Suprapubic skin (tissue), 4 donors: ENCODE results near the gene EPHA2. TPM values are rescaled to one million over a fixed set of nuclear protein-coding genes. Genes with fewer than 3 reads are reported as not detected.

Experiments
- DNase-seq, 2 donors: peaks; one replicate each; pipeline ENCODE4 v3.0.0-alpha.2; 2019; ENCODE audit warnings: low spot score in 2 of 2
- H3K27ac ChIP-seq: fragments of 200-600 bp; sonication (generic); one replicate; pipeline ENCODE4 v1.5.1; 2019
- H3K27me3 ChIP-seq: fragments of 200-600 bp; sonication (generic); one replicate; pipeline ENCODE4 v1.5.1; 2019
- H3K36me3 ChIP-seq: fragments of 200-600 bp; sonication (generic); one replicate; pipeline ENCODE4 v1.5.1; 2019
- H3K4me1 ChIP-seq: fragments of 200-600 bp; sonication (generic); one replicate; pipeline ENCODE4 v1.5.1; 2019
- H3K4me3 ChIP-seq: fragments of 200-600 bp; sonication (generic); one replicate; pipeline ENCODE4 v1.5.1; 2019; ENCODE audit warnings: mild to moderate bottlenecking
- H3K9me3 ChIP-seq: fragments of 200-600 bp; sonication (generic); one replicate; pipeline ENCODE4 v1.5.1; 2019
- EP300 ChIP-seq: sonication (generic); formaldehyde crosslinking; IDR thresholded peaks from one replicate; pipeline ENCODE4 v1.6.1; 2017; ENCODE audit warnings: antibody characterized with exemption
- POLR2A ChIP-seq, 2 donors: fragments of 450-650 bp; IDR thresholded peaks; one replicate each; pipeline ENCODE4 v1.6.1; 2017; ENCODE audit warnings: antibody characterized with exemption in 2 of 2, mild to moderate bottlenecking in 2 of 2, moderate library complexity in 2 of 2
- POLR2AphosphoS5 ChIP-seq, 3 donors: sonication (generic); formaldehyde crosslinking; IDR thresholded peaks; one replicate each; pipeline ENCODE4 v1.6.1; 2017; ENCODE audit warnings: antibody characterized with exemption in 3 of 3
- WGBS: methylation state at CpG from one replicate; pipeline ENCODE4 v1.1.5; 2018; 5-methylcytosine and 5-hydroxymethylcytosine counted together
- total RNA-seq, 4 donors: library from RNA; depleted of rRNA; stranded (reverse); fragments of >200 nt; gene quantifications; one replicate each; pipeline ENCODE4 v1.1.0, GENCODE V29; 2016
- TF ChIP-seq, protein P1 (sequence below), 2 donors: fragments of 200-600 bp in 1 of 2; fragments of 450-650 bp in 1 of 2; sonication (generic) in 1 of 2; IDR thresholded peaks; one replicate each; pipeline ENCODE4 v1.5.1; 2016 to 2019; ENCODE audit warnings: antibody characterized with exemption in 2 of 2, mild to moderate bottlenecking in 1 of 2, moderate library complexity in 1 of 2

The EPHA2 gene
- total RNA-seq, 4 donors from 2014 or later, result 59.0 to 145 (median 104) TPM

DNA sequence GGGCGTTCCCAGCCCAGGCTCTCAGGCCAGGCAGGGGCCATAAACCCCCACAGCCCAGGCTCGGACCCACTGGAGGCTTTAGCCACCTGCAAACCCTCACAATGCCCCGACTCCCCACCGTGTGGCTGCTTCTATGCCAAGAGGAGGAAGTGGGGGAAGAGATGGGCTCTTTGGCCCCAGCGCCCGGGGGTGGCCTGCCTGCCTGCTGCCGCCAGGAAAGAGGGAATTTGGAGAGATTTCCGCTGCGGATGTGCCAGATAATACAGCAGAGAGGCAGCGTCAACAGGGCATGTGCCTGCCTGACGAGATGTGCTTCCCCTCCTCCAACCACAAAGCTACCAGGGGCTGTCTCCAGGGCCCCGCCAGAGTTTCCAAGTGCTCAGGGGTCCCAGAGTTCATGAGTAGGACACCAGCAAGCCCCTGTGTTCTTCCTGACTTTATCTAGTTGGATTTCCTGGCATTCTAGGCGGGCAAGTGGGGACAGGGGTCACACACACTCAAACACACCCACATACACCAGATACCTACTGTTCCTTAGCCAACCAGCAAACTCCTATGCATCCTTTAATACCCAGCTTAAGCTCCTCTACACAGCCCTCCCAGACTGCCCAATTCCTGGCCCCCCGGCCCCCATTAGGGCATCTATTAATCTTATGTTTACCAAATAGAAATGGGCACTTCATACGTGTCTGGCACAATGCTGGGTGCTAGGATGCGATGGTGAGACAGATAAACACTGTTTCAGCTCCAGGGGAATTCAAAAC is 14.1 kb downstream of the EPHA2 start:
- WGBS, result 24% methylated on average over 11 of the region's 16 CpGs
- Histone ChIP-seq H3K27ac (peak overlapping the region; percentile 60), H3K27me3 (no peaks in the 10 kb centered on the region), H3K36me3 (peaks cover 18% of the 10 kb centered on the region), H3K9me3 (no peaks in the 10 kb centered on the region), H3K4me1 (peaks cover 80% of the 10 kb centered on the region), H3K4me3 (no peak overlapping the region)
- TF ChIP-seq EP300 (no peak), POLR2AphosphoS5 (IDR thresholded peaks at IDR 0.05) (no peak), POLR2A (IDR thresholded peaks at IDR 0.05) (no peak)
- TF ChIP-seq, protein P1, sequence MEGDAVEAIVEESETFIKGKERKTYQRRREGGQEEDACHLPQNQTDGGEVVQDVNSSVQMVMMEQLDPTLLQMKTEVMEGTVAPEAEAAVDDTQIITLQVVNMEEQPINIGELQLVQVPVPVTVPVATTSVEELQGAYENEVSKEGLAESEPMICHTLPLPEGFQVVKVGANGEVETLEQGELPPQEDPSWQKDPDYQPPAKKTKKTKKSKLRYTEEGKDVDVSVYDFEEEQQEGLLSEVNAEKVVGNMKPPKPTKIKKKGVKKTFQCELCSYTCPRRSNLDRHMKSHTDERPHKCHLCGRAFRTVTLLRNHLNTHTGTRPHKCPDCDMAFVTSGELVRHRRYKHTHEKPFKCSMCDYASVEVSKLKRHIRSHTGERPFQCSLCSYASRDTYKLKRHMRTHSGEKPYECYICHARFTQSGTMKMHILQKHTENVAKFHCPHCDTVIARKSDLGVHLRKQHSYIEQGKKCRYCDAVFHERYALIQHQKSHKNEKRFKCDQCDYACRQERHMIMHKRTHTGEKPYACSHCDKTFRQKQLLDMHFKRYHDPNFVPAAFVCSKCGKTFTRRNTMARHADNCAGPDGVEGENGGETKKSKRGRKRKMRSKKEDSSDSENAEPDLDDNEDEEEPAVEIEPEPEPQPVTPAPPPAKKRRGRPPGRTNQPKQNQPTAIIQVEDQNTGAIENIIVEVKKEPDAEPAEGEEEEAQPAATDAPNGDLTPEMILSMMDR (IDR thresholded peaks at IDR 0.05), result no peak
- no peak for DNase-seq

DNA sequence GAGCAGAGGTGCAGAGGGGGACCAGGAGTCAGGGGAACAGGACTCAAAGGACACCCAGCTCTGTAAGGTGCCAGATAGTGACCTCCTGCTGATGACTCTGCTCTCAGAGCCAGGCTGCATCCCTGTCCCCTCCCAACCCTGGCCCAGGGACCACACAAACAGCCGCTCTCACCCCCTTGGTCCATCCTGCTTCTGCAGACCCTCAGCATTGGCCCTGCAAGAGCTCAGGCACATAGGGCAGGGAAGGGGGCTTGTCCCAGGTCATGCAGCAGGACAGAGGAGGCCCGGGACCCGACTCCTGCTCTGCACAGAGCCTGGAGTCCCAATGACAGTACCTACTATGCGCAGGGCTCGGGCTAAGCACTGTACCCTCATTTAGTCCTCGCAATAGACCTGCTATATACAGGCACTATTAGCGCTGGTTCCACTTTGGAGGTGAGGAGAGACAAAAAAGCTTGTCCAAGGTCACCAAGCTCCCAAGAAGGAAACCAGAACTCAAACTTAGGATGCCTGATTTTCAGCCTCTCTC is 15.7 kb downstream of the EPHA2 start:
- Histone ChIP-seq H3K4me3 (no peak overlapping the region), H3K36me3 (peaks cover 30% of the 10 kb centered on the region), H3K4me1 (peaks cover 64% of the 10 kb centered on the region), H3K27me3 (no peaks in the 10 kb centered on the region), H3K27ac (peak overlapping the region; percentile 24), H3K9me3 (no peaks in the 10 kb centered on the region)
- 91% methylated on average over 5 of the region's 7 CpGs for WGBS
- no peak for TF ChIP-seq POLR2AphosphoS5 (IDR thresholded peaks at IDR 0.05)
- no peak for TF ChIP-seq EP300
- no peak for TF ChIP-seq POLR2A (IDR thresholded peaks at IDR 0.05)
- TF ChIP-seq, protein P1 (IDR thresholded peaks at IDR 0.05), result no peak
- DNase-seq, result no peak

DNA sequence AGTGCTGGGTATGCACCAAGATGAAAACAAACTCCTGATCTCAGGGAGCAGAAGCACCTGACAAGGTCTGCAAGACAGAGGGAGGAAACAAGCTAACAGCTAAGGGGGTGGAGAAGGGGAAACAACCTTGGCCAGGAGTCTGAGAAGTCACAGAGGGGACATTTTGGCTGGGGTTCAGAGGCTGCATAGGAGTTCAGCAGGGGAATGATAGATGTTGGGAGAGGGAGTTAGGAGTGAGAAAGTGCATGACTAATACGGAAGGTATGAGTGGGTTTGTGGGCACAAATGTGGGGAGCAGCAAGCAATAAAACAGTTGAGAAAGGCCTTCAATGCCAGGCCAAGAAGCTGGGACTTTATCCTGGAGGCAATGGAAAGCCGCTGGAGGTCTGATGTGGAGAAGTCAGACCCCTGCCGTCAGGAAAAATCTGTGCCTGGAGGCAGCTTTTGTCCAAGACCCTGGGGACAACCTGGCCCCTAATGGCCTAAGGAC is 16.4 kb downstream of the EPHA2 start:
- no peak for DNase-seq
- Histone ChIP-seq H3K4me3 (no peak overlapping the region), H3K27me3 (no peaks in the 10 kb centered on the region), H3K9me3 (no peaks in the 10 kb centered on the region), H3K36me3 (peaks cover 36% of the 10 kb centered on the region), H3K27ac (peak overlapping the region; percentile 24), H3K4me1 (peaks cover 57% of the 10 kb centered on the region)
- TF ChIP-seq, protein P1 (IDR thresholded peaks at IDR 0.05), result no peak
- TF ChIP-seq POLR2A (IDR thresholded peaks at IDR 0.05) (no peak), EP300 (no peak), POLR2AphosphoS5 (IDR thresholded peaks at IDR 0.05) (no peak)
- 63% methylated on average over 3 of the region's 3 CpGs for WGBS

DNA sequence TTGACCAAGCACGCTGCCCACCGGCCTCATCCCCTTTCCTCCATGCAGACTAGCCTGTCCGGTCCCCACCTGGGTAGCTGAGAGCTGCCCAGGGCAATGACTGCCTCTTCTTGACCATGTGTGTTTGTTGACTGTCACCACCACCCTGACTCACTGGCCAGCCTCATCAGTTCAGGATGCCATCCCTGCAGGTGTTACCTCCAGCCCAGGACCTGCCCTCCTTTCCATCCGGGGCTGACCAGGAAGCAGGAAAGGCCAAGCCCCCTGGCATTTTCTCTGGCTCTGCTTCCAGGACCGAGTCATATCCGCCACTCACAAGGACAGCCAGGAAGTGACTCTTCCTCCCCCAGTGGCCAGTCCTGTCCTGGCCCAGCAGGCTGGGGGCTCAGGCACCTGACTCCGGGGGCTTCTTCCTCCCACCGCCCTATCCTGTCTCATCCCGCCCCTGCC is 17.1 kb downstream of the EPHA2 start:
- no peak for TF ChIP-seq EP300
- TF ChIP-seq POLR2A (IDR thresholded peaks at IDR 0.05), result no peak
- TF ChIP-seq, protein P1 (IDR thresholded peaks at IDR 0.05), result no peak
- no peak for TF ChIP-seq POLR2AphosphoS5 (IDR thresholded peaks at IDR 0.05)
- 77% methylated on average over 8 of the region's 9 CpGs for WGBS
- Histone ChIP-seq H3K27me3 (no peaks in the 10 kb centered on the region), H3K9me3 (no peaks in the 10 kb centered on the region), H3K36me3 (peaks cover 43% of the 10 kb centered on the region), H3K27ac (no peak overlapping the region), H3K4me3 (no peak overlapping the region), H3K4me1 (peaks cover 50% of the 10 kb centered on the region)
- DNase-seq, result no peak

GRCh38 chr1:16137890-16138467 is 17.9 kb downstream of the EPHA2 start:
- WGBS, result 92% methylated on average over 19 of the region's 31 CpGs
- TF ChIP-seq, protein P1 (IDR thresholded peaks at IDR 0.05), result no peak
- TF ChIP-seq EP300 (no peak), POLR2AphosphoS5 (IDR thresholded peaks at IDR 0.05) (no peak), POLR2A (IDR thresholded peaks at IDR 0.05) (no peak)
- no peaks in the 10 kb centered on the region for H3K9me3 ChIP-seq
- no peak for DNase-seq
- no peak overlapping the region for H3K27ac ChIP-seq
- H3K36me3 ChIP-seq, result peaks cover 52% of the 10 kb centered on the region
- H3K4me3 ChIP-seq, result no peak overlapping the region
- no peaks in the 10 kb centered on the region for H3K27me3 ChIP-seq
- H3K4me1 ChIP-seq, result peaks cover 42% of the 10 kb centered on the region
